HG02943 (cell line): ENCODE measurements around the gene PRKG1.

ENCODE experiments used
- ATAC-seq: cut with Tn5 transposase; IDR thresholded peaks from one replicate; pipeline ENCODE4 v1.9.1; 2021; ENCODE audit warnings: mild to moderate bottlenecking, low read depth, moderate library complexity; ENCODE audit not compliant: unreplicated experiment

The PRKG1 gene

GRCh38 chr10:51469686-51470085 lies 395.4 kb downstream of the PRKG1 start:
- no peak for ATAC-seq

- ATAC-seq: no peak
Measured at GRCh38 chr10:51471271-51471670, 397.0 kb downstream of the PRKG1 start.

- ATAC-seq: no peak
Measured at GRCh38 chr10:51472154-51472553, 397.9 kb downstream of the PRKG1 start.

- ATAC-seq: no peak
Measured at GRCh38 chr10:51479711-51480110, 405.4 kb downstream of the PRKG1 start.

GRCh38 chr10:51485668-51486067 lies 411.4 kb downstream of the PRKG1 start:
- no peak for ATAC-seq

GRCh38 chr10:51487576-51487975 lies 413.3 kb downstream of the PRKG1 start:
- no peak for ATAC-seq

GRCh38 chr10:51488766-51489408 lies 414.6 kb downstream of the PRKG1 start:
- no peak for ATAC-seq

GRCh38 chr10:51498424-51498823 lies 424.1 kb downstream of the PRKG1 start:
- no peak for ATAC-seq

- no peak for ATAC-seq
Measured at GRCh38 chr10:51501396-51501795, 427.1 kb downstream of the PRKG1 start.

- ATAC-seq: no peak
Measured at GRCh38 chr10:51502124-51502523, 427.8 kb downstream of the PRKG1 start.

- no peak for ATAC-seq
Measured at GRCh38 chr10:51503378-51503777, 429.1 kb downstream of the PRKG1 start.

- ATAC-seq: no peak
Measured at GRCh38 chr10:51507476-51507875, 433.2 kb downstream of the PRKG1 start.

GRCh38 chr10:51508156-51508555 lies 433.9 kb downstream of the PRKG1 start:
- no peak for ATAC-seq

- no peak for ATAC-seq
Measured at GRCh38 chr10:51510231-51510630, 435.9 kb downstream of the PRKG1 start.

- ATAC-seq: no peak
Measured at GRCh38 chr10:51521605-51522004, 447.3 kb downstream of the PRKG1 start.

- ATAC-seq: no peak
Measured at GRCh38 chr10:51522858-51523257, 448.6 kb downstream of the PRKG1 start.

- no peak for ATAC-seq
Measured at GRCh38 chr10:51523440-51523839, 449.2 kb downstream of the PRKG1 start.

GRCh38 chr10:51524041-51524440 lies 449.8 kb downstream of the PRKG1 start:
- no peak for ATAC-seq

GRCh38 chr10:51527522-51528219 lies 453.4 kb downstream of the PRKG1 start:
- ATAC-seq: no peak

- no peak for ATAC-seq
Measured at GRCh38 chr10:51528527-51528926, 454.2 kb downstream of the PRKG1 start.

- ATAC-seq: no peak
Measured at GRCh38 chr10:51530541-51530940, 456.3 kb downstream of the PRKG1 start.

- ATAC-seq: no peak
Measured at GRCh38 chr10:51532044-51532443, 457.8 kb downstream of the PRKG1 start.
